Measurements from ENCODE around the gene PPP2R5D. TPM values are rescaled to one million over a fixed set of nuclear protein-coding genes. Genes with fewer than 3 reads are reported as not detected.
"Not testable (repeated sequence)": the region's sequence is repeated elsewhere in the genome, so short reads cannot be mapped to it uniquely, and the experiment has no call there.

The PPP2R5D gene
- polyA plus RNA-seq, 3 donors: 17.5 to 31.5 (median 24.2) TPM

- 92 to 95% (median 94%) methylated on average over 5 to 8 of the region's 8 CpGs for WGBS, 3 donors
- not testable (repeated sequence) for H3K27ac ChIP-seq (ENCODE audit: low read depth, low read length)
These were observed 57.1 kb downstream of the PPP2R5D start for GRCh38 chr6:43041475-43041874.

DNA sequence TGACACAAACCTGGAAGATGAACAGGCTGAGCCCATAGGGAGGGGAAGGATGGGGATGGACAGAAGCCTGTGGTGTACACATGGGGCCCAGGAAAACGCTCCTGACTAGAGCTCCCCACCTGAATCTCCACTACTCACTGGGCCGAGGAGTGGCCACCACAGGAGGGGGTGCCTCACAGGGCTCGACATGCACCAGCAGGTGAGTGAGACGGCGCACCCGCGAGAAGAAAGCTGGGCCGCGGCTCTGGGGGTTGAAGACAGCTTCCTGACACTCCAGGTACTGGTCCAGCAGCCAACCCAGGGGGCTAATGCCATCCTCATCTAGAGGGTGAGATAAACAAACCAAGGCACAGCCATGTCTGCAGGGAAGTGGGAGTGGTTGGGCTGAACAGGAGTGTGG, 58.9 kb downstream of the PPP2R5D start:
- 92 to 94% (median 94%) methylated on average over 9 of the region's 9 CpGs for WGBS, 3 donors

GRCh38 chr6:43045371-43045930, 61.1 kb downstream of the PPP2R5D start:
- no peak overlapping the region for H3K27ac ChIP-seq (ENCODE audit: low read depth, low read length)
- 93 to 95% (median 94%) methylated on average over 11 of the region's 11 CpGs for WGBS, 3 donors

More for the DNA sequence above, 58.9 kb downstream of the PPP2R5D start:
- no peak overlapping the region for H3K27ac ChIP-seq (ENCODE audit: low read depth, low read length)

DNA sequence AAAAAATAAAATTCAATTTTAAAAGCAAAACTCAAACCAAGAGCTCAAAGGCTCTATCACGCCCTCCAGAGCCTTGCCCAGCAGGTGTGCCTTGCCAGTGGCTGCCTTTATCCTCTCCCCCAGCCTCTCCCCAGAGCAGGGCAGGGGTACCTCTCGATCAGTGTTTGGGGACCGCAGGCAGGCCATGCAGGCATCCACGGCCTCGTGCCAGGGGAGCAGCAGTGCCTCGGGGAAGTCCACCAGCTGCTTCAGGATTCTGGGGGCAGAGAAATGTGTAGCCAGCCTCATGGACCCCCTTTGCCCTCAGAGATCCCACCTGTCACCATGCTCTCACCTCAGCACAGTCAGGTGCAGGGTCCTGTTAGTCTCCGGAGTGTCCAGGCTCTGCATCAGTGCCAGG, 63.6 kb downstream of the PPP2R5D start:
- 90 to 91% (median 90%) methylated on average over 7 of the region's 7 CpGs for WGBS, 3 donors
- H3K27ac ChIP-seq (ENCODE audit: low read depth, low read length): no peak overlapping the region

DNA sequence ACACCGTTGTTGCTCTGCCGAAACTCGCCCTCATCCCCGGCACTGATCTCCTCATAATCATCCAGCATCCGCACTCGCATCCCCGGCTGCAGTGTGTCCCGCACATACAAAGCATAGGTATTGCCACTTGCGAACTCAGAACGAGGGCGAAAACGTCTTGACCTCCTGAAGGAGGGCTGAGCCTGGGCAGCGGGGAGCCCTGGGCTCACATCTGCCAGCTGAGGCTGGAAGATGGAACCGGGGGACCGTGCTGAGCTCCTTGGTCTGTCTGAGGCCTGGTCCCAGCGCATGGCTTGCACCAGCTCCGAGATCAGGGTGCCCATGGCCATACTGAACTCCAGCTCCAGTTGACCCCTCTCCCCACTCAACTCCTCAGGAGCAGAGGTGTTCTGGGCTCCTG, 66.6 kb downstream of the PPP2R5D start:
- WGBS, 3 donors: 93 to 97% (median 95%) methylated on average over 17 of the region's 17 CpGs

GRCh38 chr6:43052225-43052841, 68.0 kb downstream of the PPP2R5D start:
- WGBS, 3 donors: 84 to 91% (median 90%) methylated on average over 19 of the region's 19 CpGs
- no peak overlapping the region for H3K27ac ChIP-seq (ENCODE audit: low read depth, low read length)

More for the DNA sequence above, 66.6 kb downstream of the PPP2R5D start:
- H3K27ac ChIP-seq (ENCODE audit: low read depth, low read length): no peak overlapping the region

- no peak overlapping the region for H3K27ac ChIP-seq (ENCODE audit: low read depth, low read length)
- 9 to 21% (median 15%) methylated on average over 22 of the region's 22 CpGs for WGBS, 3 donors
These were observed 68.6 kb downstream of the PPP2R5D start for GRCh38 chr6:43052842-43053544.

DNA sequence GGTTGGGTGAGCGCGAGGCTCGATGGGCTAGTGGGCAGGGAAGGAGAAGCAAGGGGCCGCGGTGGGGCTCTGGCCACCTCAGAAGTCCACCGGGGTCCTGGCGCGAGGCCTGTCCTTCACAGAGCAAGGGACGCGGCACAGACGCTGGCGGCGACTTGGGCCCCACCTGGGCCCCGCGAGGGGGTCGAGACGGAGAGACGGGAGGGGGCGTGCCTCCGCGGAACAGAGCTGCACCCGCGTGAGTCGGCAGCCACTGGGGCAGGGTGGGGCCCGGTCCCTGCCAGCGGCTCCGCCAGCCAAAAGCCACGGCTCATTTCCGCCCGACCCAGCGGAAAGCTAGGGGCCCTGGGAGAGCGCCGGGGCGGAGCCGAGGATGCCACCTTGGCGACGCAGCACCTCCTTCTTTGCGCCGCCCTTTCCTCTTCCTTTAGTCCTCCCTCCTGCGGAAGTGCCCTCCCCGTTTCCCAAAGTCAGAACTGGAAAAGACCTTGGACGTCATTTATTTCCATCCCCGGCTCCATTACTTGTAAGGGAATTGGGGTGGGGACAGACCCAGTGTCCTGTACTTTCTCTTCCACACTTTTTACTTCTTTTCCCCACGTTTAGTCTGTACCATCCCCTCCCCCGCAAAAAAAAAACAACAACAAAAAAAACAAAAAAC, 69.3 kb downstream of the PPP2R5D start, which contains the start of gene CUL7:
Gene CUL7 (minus strand): TSS at position 307 of the 661 bp plus-strand sequence. CDS start 1,063 bp downstream, outside the sequence.
- 1 to 2% (median 1%) methylated on average over 42 to 45 of the region's 45 CpGs for WGBS, 3 donors
- H3K27ac ChIP-seq (ENCODE audit: low read depth, low read length): no peak within 1 kb of the TSS

- no peak overlapping the region for H3K27ac ChIP-seq (ENCODE audit: low read depth, low read length)
- 66 to 71% (median 68%) methylated on average over 17 of the region's 17 CpGs for WGBS, 3 donors
These were observed 70.0 kb downstream of the PPP2R5D start for GRCh38 chr6:43054206-43054943.

GRCh38 chr6:43055966-43056365, 71.6 kb downstream of the PPP2R5D start:
- H3K27ac ChIP-seq (ENCODE audit: low read depth, low read length): no peak overlapping the region
- 77 to 89% (median 86%) methylated on average over 8 of the region's 8 CpGs for WGBS, 3 donors

DNA sequence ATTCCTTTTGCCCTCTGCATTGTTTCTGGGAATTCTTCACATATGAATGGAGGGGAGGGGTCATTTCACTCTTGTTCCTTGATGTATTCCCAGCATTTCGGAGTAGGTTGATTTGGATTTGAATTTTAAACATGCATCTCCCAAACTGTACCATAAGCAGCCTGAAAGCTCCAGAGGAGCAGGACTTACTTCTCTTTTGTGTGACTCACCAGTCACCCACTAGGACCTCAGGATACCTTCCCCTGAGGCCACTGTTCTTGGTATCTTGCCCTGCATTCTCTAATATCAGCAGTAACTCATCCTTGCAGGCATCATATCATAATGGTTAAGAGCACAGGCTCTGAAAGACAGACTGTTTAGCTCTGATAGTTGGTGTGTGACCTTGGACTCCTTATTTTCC, 74.2 kb downstream of the PPP2R5D start:
- WGBS, 3 donors: 52 to 77% (median 76%) methylated on average over 1 of the region's 1 CpG
- no peak overlapping the region for H3K27ac ChIP-seq (ENCODE audit: low read depth, low read length)

- WGBS, 3 donors: 0% methylated on average over 64 of the region's 64 CpGs
- no peak within 1 kb of the TSS for H3K27ac ChIP-seq (ENCODE audit: low read depth, low read length)
These were observed 75.0 kb downstream of the PPP2R5D start, which contains the start of the genes KLC4 and MRPL2 for GRCh38 chr6:43059168-43060033. Gene KLC4 (plus strand): TSS chr6:43059631. CDS start chr6:43061336, 1,705 bp downstream. Gene MRPL2 (minus strand): TSS chr6:43059434. CDS start chr6:43059381, 53 bp downstream.

DNA sequence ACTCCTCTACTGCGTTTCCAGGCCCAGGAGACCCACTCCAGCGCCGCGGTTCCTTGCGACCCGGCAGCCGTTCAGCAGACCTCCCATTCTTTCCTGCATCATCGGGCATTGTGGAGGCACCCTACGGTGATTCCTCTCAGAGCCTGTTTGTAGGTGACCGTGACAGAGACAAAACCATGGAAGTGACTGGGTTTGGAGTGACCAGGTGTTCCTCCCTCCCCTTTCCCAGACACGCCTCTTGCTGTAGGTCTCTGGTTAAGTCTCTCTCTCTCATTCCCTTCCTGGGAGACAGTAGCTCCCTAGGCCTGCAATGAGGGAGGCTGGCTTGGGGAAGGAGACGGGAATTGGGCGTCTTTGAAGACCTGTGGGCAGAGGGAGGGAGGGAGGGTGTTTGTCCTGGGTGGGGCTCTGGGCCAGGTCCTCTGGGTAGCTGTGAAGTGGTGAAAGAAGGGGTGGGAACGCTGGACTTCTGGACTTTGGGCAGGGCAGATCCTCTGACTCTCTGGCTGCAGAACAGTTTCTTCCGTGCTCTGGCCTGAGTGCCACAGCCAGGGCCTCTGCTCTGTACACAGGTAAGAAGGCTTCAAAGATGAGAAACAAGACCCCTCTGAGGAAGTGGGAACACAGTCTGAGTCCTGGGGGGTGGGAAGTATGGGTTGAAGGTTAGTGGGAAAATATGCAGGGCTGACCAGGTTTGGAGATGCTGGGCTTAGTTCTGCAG, 75.8 kb downstream of the PPP2R5D start:
- 6 to 15% (median 11%) methylated on average over 15 of the region's 15 CpGs for WGBS, 3 donors
- H3K27ac ChIP-seq (ENCODE audit: low read depth, low read length): no peak overlapping the region

DNA sequence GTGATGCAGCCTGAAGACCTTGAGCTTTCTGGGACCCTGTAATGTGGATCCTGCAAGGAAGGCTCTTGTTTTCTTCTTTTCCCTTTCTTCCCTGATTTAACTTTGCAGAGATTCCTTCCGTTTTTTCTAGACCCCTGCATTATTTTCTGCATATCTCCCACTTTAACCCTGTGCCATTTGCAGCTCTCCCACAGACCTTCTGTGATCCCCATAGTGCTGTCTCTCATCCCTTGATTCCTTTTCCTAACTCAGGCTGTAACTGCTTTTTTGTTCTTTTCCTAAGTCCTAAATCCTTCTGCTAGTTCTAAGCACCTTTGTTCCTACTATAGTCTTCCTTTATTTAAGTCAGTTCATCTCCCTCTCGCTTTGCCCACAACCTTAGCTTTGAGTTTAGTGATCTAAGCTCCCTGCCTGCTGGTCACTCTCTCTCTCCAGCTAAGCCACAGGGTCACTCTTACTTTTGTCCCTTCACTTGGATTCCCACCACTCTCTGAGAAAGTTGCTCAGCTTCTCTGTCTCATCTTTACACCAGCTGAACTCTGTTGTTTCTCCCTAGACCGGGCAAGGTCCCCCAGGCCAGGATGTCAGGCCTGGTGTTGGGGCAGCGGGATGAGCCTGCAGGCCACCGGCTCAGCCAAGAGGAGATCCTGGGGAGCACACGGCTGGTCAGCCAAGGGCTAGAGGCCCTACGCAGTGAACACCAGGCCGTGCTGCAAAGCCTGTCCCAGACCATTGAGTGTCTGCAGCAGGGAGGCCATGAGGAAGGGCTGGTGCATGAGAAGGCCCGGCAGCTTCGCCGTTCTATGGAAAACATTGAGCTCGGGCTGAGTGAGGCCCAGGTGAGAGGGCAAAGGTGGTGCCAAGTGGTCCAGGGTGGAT, 76.6 kb downstream of the PPP2R5D start:
- WGBS, 3 donors: 65 to 90% (median 81%) methylated on average over 12 of the region's 12 CpGs
- H3K27ac ChIP-seq (ENCODE audit: low read depth, low read length): no peak overlapping the region

- no peak overlapping the region for H3K27ac ChIP-seq (ENCODE audit: low read depth, low read length)
- 77 to 86% (median 84%) methylated on average over 2 of the region's 2 CpGs for WGBS, 3 donors
These were observed 77.5 kb downstream of the PPP2R5D start for GRCh38 chr6:43061861-43062260.

Data from adipose tissue (tissue), 3 donors.